NB4 (cell line): ENCODE results near the gene PLK2.

Experiments
- DNase-seq: peaks from one replicate; pipeline ENCODE4 v3.0.0; 2010; ENCODE audit warnings: low read depth
- H3K4me3 ChIP-seq: one replicate; pipeline ENCODE4 v1.5.1; 2011; ENCODE audit warnings: mild to moderate bottlenecking, low read depth, low read length, moderate library complexity
- CTCF ChIP-seq: IDR thresholded peaks from one replicate; pipeline ENCODE4 v1.5.1; 2012; ENCODE audit warnings: low read depth, low read length
- MAX ChIP-seq: IDR thresholded peaks from 2 replicates; pipeline ENCODE4 v1.6.1; 2011; ENCODE audit warnings: low read depth, low read length
- MYC ChIP-seq: IDR thresholded peaks from 2 replicates; pipeline ENCODE4 v1.6.1; 2011; ENCODE audit warnings: low read depth, low read length
- POLR2A ChIP-seq: IDR thresholded peaks from 2 replicates; pipeline ENCODE4 v1.6.1; 2011; ENCODE audit warnings: mild to moderate bottlenecking; ENCODE audit not compliant: insufficient read length; ENCODE audit errors: extremely low read depth

PLK2 gene

GRCh38 chr5:58497921-58498320 lies 38.0 kb upstream of the PLK2 start:
- no peak overlapping the region for H3K4me3 ChIP-seq
- TF ChIP-seq MAX (peak; percentile 33; the same call in 1 of the 2 replicates), MYC (no peak)
- peak; percentile 40 for DNase-seq

GRCh38 chr5:58497386-58497785 lies 37.5 kb upstream of the PLK2 start:
- H3K4me3 ChIP-seq, result no peak overlapping the region
- no peak for TF ChIP-seq CTCF
- TF ChIP-seq MYC, result no peak
- TF ChIP-seq MAX, result no peak
- no peak for TF ChIP-seq POLR2A
- no peak for DNase-seq

GRCh38 chr5:58496488-58496887 lies 36.6 kb upstream of the PLK2 start:
- H3K4me3 ChIP-seq, result no peak overlapping the region
- TF ChIP-seq MAX, result no peak
- TF ChIP-seq CTCF, result peak; percentile 19
- no peak for DNase-seq

GRCh38 chr5:58493141-58493540 lies 33.3 kb upstream of the PLK2 start:
- TF ChIP-seq CTCF (no peak), POLR2A (no peak), MYC (no peak), MAX (no peak)
- H3K4me3 ChIP-seq, result peak overlapping the region; percentile 89
- DNase-seq, result peak; percentile 34

GRCh38 chr5:58491216-58491892 lies 31.5 kb upstream of the PLK2 start, which contains the start of gene GAPT:
Gene GAPT (plus strand): TSS chr5:58491435. CDS start chr5:58494537, 3,102 bp downstream.
- H3K4me3 ChIP-seq, result peak within 1 kb of the TSS; percentile 89
- DNase-seq, result peak; percentile 84
- TF ChIP-seq POLR2A (peak; percentile 19), MAX (no peak), MYC (no peak), CTCF (no peak)

- TF ChIP-seq MAX (no peak; the same call in 1 of the 2 replicates), CTCF (no peak), POLR2A (no peak)
- DNase-seq, result peak; percentile 70
- H3K4me3 ChIP-seq, result no peak overlapping the region
Measured at GRCh38 chr5:58490402-58491050, 30.6 kb upstream of the PLK2 start.
